ENCODE data around the gene ZNF217. TPM values are rescaled to one million over a fixed set of nuclear protein-coding genes. Genes with fewer than 3 reads are reported as not detected.

The ZNF217 gene
- total and polyA plus RNA-seq, 9 of the 15 experiments (the other 6 are each of a cell fraction or from before 2014, with no cell fraction given) = 3.0 to 41.8 (median 16.8) TPM

- TF ChIP-seq KHSRP (IDR thresholded peaks at IDR 0.05) (no peak), SMARCE1 (IDR thresholded peaks at IDR 0.05) (0 out of 2 replicates have a peak, but pooled peaks have one; percentile 11), ZBTB9 (CRISPR knock-in tag; IDR thresholded peaks at IDR 0.05) (peak; percentile 65; the same call in 1 of the 2 replicates), NFE2 (IDR thresholded peaks at IDR 0.05; ENCODE audit: low read depth) (peak; percentile 21; the same call in 1 of the 2 replicates), PCBP1 (IDR thresholded peaks at IDR 0.05; ENCODE audit: low read depth, low read length, poor library complexity, severe bottlenecking) (no peak), GTF2B (IDR thresholded peaks at IDR 0.05; ENCODE audit: extremely low read depth, insufficient read length) (no peak), ZBTB11 (CRISPR knock-in tag; IDR thresholded peaks at IDR 0.05) (peak in 1 of 3 experiments; percentile 92; a peak in 2 of 6 replicates), ZNF589 (CRISPR knock-in tag; IDR thresholded peaks at IDR 0.05; ENCODE audit: low read depth) (peak; percentile 57; the same call in 1 of the 2 replicates), SETDB1 (IDR thresholded peaks at IDR 0.05; ENCODE audit: low read length) (no peak), ZNF79 (CRISPR knock-in tag; IDR thresholded peaks at IDR 0.05; ENCODE audit: low read depth) (0 out of 2 replicates have a peak, but pooled peaks have one; percentile 56), ZNF449 (CRISPR knock-in tag; IDR thresholded peaks at IDR 0.05) (no peak), BACH1 (tag; IDR thresholded peaks at IDR 0.05) (peak; percentile 61; the same call in 1 of the 2 replicates), E2F3 (CRISPR knock-in tag; IDR thresholded peaks at IDR 0.05) (0 out of 2 replicates have a peak, but pooled peaks have one; percentile 31), KAT8 (IDR thresholded peaks at IDR 0.05; ENCODE audit: low read depth) (peak; percentile 26; the same call in 1 of the 2 replicates), ERF (CRISPR knock-in tag; IDR thresholded peaks at IDR 0.05) (peak; percentile 65; the same call in 1 of the 2 replicates), RNF2 (IDR thresholded peaks at IDR 0.05) (no peak), TEAD1 (CRISPR knock-in tag; IDR thresholded peaks at IDR 0.05) (no peak), ZNF644 (tag; IDR thresholded peaks at IDR 0.05; ENCODE audit: low read depth) (0 out of 2 replicates have a peak, but pooled peaks have one; percentile 53), MCM2 (IDR thresholded peaks at IDR 0.05; ENCODE audit: low read depth) (no peak)
These were observed 12.8 kb upstream of the ZNF217 start (continued) for GRCh38 chr20:53606364-53606985.
